Transverse colon (tissue), 4 donors: ENCODE results near the gene VSX2. TPM values are rescaled to one million over a fixed set of nuclear protein-coding genes. Genes with fewer than 3 reads are reported as not detected.

ENCODE experiments used
- DNase-seq: peaks from one replicate; pipeline ENCODE4 v3.0.0-alpha.2; 2019
- H3K27ac ChIP-seq, 4 donors: fragments of 200-600 bp; sonication (generic); 2 replicates each; pipeline ENCODE4 v1.5.1; 2016 to 2018; ENCODE audit warnings: inconsistent platforms in 4 of 4
- H3K27me3 ChIP-seq: fragments of 200-600 bp; sonication (generic); 2 replicates; pipeline ENCODE4 v1.5.1; 2017; ENCODE audit warnings: inconsistent platforms
- H3K36me3 ChIP-seq, 4 donors: fragments of 200-600 bp; sonication (generic); 2 replicates each; pipeline ENCODE4 v1.5.1; 2017 to 2019; ENCODE audit warnings: inconsistent platforms in 4 of 4
- H3K4me1 ChIP-seq, 4 donors: fragments of 200-600 bp; sonication (generic); 2 replicates each; pipeline ENCODE4 v1.5.1; 2017 to 2020; ENCODE audit warnings: inconsistent platforms in 4 of 4
- H3K4me3 ChIP-seq, 4 donors: fragments of 200-600 bp; sonication (generic); 1 replicate in 1 of 4; 2 replicates in 3 of 4; pipeline versions ENCODE4 v1.5.1 to v1.6.1; 2017 to 2019; ENCODE audit warnings: inconsistent platforms in 4 of 4
- H3K9me3 ChIP-seq, 2 donors: fragments of 200-600 bp; sonication (generic); 2 replicates each; pipeline ENCODE4 v1.5.1; 2017 to 2019; ENCODE audit warnings: inconsistent platforms in 2 of 2
- CTCF ChIP-seq, 5 experiments: fragments of 200-600 bp in 3 of 5; fragments of 450-650 bp in 2 of 5; sonication (generic) in 3 of 5; IDR thresholded peaks; 1 replicate in 2 of 5; 2 replicates in 3 of 5; pipeline ENCODE4 v1.5.1; 2016 to 2017; ENCODE audit warnings: antibody characterized with exemption in 5 of 5, inconsistent platforms in 3 of 5, mild to moderate bottlenecking in 2 of 5, moderate library complexity in 1 of 5
- EP300 ChIP-seq: sonication (generic); formaldehyde crosslinking; IDR thresholded peaks from one replicate; pipeline ENCODE4 v1.6.1; 2017; ENCODE audit warnings: antibody characterized with exemption, low read depth
- POLR2A ChIP-seq: fragments of 450-650 bp; IDR thresholded peaks from one replicate; pipeline ENCODE4 v1.6.1; 2016; ENCODE audit warnings: antibody characterized with exemption, mild to moderate bottlenecking, moderate library complexity
- POLR2AphosphoS5 ChIP-seq, 3 donors: sonication (generic); formaldehyde crosslinking; IDR thresholded peaks; one replicate each; pipeline ENCODE4 v1.6.1; 2016; ENCODE audit warnings: antibody characterized with exemption in 3 of 3
- WGBS, 2 donors: methylation state at CpG; one replicate each; pipeline ENCODE4 v1.1.5; 2018; ENCODE audit warnings: low coverage in 1 of 2; 5-methylcytosine and 5-hydroxymethylcytosine counted together
- in situ Hi-C, 4 donors: fragments of 200-750 bp; cut with MboI; loops; one replicate each; pipeline versions ENCODE4 v1.15.0 to v1.15.1; 2017; ENCODE audit warnings: low sequenced_read_pairs in 3 of 4, low pct_ligation_motif_present in 1 of 4, low pct_unique_long_range_greater_than_20kb in 1 of 4
- intact Hi-C: fragments of 100-400 bp; cut with DNase I; formaldehyde crosslinking; loops from one replicate; pipeline ENCODE4 v1.15.1; 2023; ENCODE audit warnings: low total_unique reads
- total RNA-seq, 4 donors: library from RNA; depleted of rRNA; stranded (reverse); fragments of >200 nt; gene quantifications; one replicate each; pipeline ENCODE4 v1.1.0, GENCODE V29; 2016

Gene VSX2
- total RNA-seq, 4 donors from 2014 or later, result not detected

- in situ Hi-C loops (no loop called here), intact Hi-C loops (no loop called here)
- Histone ChIP-seq H3K27me3 (no peaks in the 10 kb centered on the region), H3K4me3 (no peak overlapping the region), H3K9me3 (no peaks in the 10 kb centered on the region), H3K27ac (no peak overlapping the region), H3K4me1 (peaks cover 0 to 3% (median 0%) of the 10 kb centered on the region in 4 donors), H3K36me3 (peaks cover 0 to 34% (median 6%) of the 10 kb centered on the region in 4 donors)
- DNase-seq, result no peak
- TF ChIP-seq EP300, result no peak
- TF ChIP-seq CTCF (IDR thresholded peaks at IDR 0.05), result no peak
- TF ChIP-seq POLR2A, result no peak
- TF ChIP-seq POLR2AphosphoS5 (IDR thresholded peaks at IDR 0.05), result no peak
- WGBS, 2 donors, result 94 to 97% methylated on average over 2 of the region's 2 CpGs
Observed at GRCh38 chr14:74293606-74294005, 54.4 kb downstream of the VSX2 start.

GRCh38 chr14:74296037-74296467 lies 56.8 kb downstream of the VSX2 start:
- Histone ChIP-seq H3K27me3 (no peaks in the 10 kb centered on the region), H3K27ac (no peak overlapping the region), H3K4me1 (peaks cover 0 to 9% (median 0%) of the 10 kb centered on the region in 4 donors), H3K9me3 (no peaks in the 10 kb centered on the region), H3K4me3 (no peak overlapping the region), H3K36me3 (peaks cover 0 to 38% (median 6%) of the 10 kb centered on the region in 4 donors)
- 91% methylated on average over 9 of the region's 9 CpGs; no CpG with 5 or more reads in 1 of the 2 donors for WGBS, 2 donors
- in situ Hi-C loops, result no loop called here
- DNase-seq, result no peak
- TF ChIP-seq POLR2A (no peak), POLR2AphosphoS5 (IDR thresholded peaks at IDR 0.05) (no peak)
- intact Hi-C loops, result no loop called here

- 89 to 95% methylated on average over 9 to 10 of the region's 10 CpGs for WGBS, 2 donors
- no peak overlapping the region for H3K4me3 ChIP-seq
- DNase-seq, result no peak
- no peak overlapping the region for H3K27ac ChIP-seq
- peaks cover 0 to 38% (median 6%) of the 10 kb centered on the region in 4 donors for H3K36me3 ChIP-seq
- H3K27me3 ChIP-seq, result no peaks in the 10 kb centered on the region
- TF ChIP-seq POLR2A (no peak), EP300 (no peak), POLR2AphosphoS5 (IDR thresholded peaks at IDR 0.05) (no peak), CTCF (IDR thresholded peaks at IDR 0.05) (no peak)
- in situ Hi-C loops, result no loop called here
- intact Hi-C loops, result loop anchor here (1.0 kb wide), 1 partner anchor 46 kb away; no protein-coding TSS in a partner anchor
- peaks cover 0 to 19% (median 6%) of the 10 kb centered on the region in 4 donors for H3K4me1 ChIP-seq
- no peaks in the 10 kb centered on the region for H3K9me3 ChIP-seq
Observed at GRCh38 chr14:74297986-74298385, 58.7 kb downstream of the VSX2 start.

- intact Hi-C loops, result no loop called here
- H3K9me3 ChIP-seq, result no peaks in the 10 kb centered on the region
- in situ Hi-C loops, result no loop called here
- DNase-seq, result no peak
- H3K4me3 ChIP-seq, result no peak overlapping the region
- H3K36me3 ChIP-seq, result peaks cover 0 to 38% (median 6%) of the 10 kb centered on the region in 4 donors
- peaks cover 4 to 25% (median 9%) of the 10 kb centered on the region in 4 donors for H3K4me1 ChIP-seq
- no peaks in the 10 kb centered on the region for H3K27me3 ChIP-seq
- TF ChIP-seq EP300 (no peak), POLR2AphosphoS5 (IDR thresholded peaks at IDR 0.05) (no peak), POLR2A (no peak), CTCF (IDR thresholded peaks at IDR 0.05) (no peak)
- 75 to 78% methylated on average over 8 to 10 of the region's 10 CpGs for WGBS, 2 donors
- peak overlapping the region in 1 of 4 donors; percentile 29 for H3K27ac ChIP-seq
Observed at GRCh38 chr14:74299061-74299545, 59.9 kb downstream of the VSX2 start.
